Thoracic aorta (tissue), 2 donors: ENCODE results near the gene SNX33. TPM values are rescaled to one million over a fixed set of nuclear protein-coding genes. Genes with fewer than 3 reads are reported as not detected.

Experiments
- ATAC-seq: fragments of 150-250 bp; one replicate; pipeline ENCODE4 v1.8.0; 2017; ENCODE audit warnings: low read depth; ENCODE audit not compliant: insufficient number of reproducible peaks, low FRiP score
- DNase-seq: peaks from one replicate; pipeline ENCODE4 v3.0.0-alpha.2; 2020; ENCODE audit warnings: low spot score
- H3K27ac ChIP-seq, 2 donors: fragments of 200-600 bp; sonication (generic); 1 replicate in 1 of 2; 2 replicates in 1 of 2; pipeline ENCODE4 v1.5.1; 2016; ENCODE audit warnings: mild to moderate bottlenecking in 2 of 2, moderate library complexity in 2 of 2
- H3K27me3 ChIP-seq: fragments of 200-600 bp; sonication (generic); replicated peaks from 2 replicates; pipeline ENCODE4 v1.6.0; 2016; ENCODE audit warnings: mild to moderate bottlenecking; ENCODE audit not compliant: insufficient read depth
- H3K36me3 ChIP-seq: fragments of 200-600 bp; sonication (generic); one replicate; pipeline ENCODE4 v1.5.1; 2016
- H3K4me1 ChIP-seq, 2 donors: fragments of 200-600 bp; sonication (generic); 1 replicate in 1 of 2; 2 replicates in 1 of 2; pipeline versions ENCODE4 v1.5.1 to v1.6.0; 2016; ENCODE audit warnings: low read depth in 2 of 2, mild to moderate bottlenecking in 1 of 2; ENCODE audit not compliant: control insufficient read depth in 1 of 2
- H3K4me3 ChIP-seq: fragments of 200-600 bp; sonication (generic); 2 replicates; pipeline ENCODE4 v1.5.1; 2016; ENCODE audit warnings: mild to moderate bottlenecking
- H3K9me3 ChIP-seq: fragments of 200-600 bp; sonication (generic); 2 replicates; pipeline ENCODE4 v1.5.1; 2016
- total RNA-seq, 2 donors: library from RNA; depleted of rRNA; stranded (reverse); fragments of >200 nt; gene quantifications; one replicate each; pipeline versions ENCODE4 v1.1.0 to v1.2.3, GENCODE V29; 2016
- TF ChIP-seq, protein P1 (sequence below): fragments of 200-600 bp; sonication (generic); IDR thresholded peaks from one replicate; pipeline ENCODE4 v1.5.1; 2019; ENCODE audit warnings: antibody characterized with exemption

The SNX33 gene
- total RNA-seq, 2 donors from 2014 or later: 45.1 to 57.3 TPM

DNA sequence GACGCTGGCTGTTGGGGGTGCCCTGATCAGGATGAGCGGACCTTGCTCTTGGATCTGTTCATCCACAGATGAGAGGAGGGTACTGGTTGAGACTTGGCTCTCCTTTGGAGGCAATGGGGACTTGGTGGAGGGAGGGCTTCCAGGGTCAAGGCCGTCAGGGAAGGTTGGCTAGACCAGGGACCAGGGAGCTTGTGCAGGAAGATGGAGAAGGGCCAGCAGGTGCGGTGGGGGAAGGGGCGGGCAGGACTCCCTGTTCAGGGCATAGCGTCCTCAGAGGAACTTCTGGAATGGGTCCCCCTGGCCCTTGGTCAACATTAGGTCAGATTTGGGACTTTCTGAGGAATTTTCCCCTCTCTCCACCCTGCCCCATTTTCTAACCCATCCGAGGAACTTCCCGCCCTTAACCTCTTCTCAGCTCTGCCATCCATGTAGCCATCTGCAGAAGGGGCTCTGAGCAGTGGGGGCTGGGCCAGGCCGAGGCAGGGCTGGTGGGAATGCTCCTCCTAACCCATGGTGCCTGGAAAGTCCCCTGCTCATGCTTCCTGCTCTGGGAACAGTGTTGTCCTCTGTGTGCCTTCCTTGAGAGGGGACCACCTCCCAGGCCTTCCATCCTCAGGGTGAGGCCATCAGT is 11.5 kb downstream of the SNX33 start:
- ATAC-seq (no peak), DNase-seq (no peak)
- Histone ChIP-seq H3K27me3 (no peaks in the 10 kb centered on the region), H3K27ac (peak overlapping the region; percentile 98 to 99), H3K4me3 (no peak overlapping the region), H3K36me3 (peaks cover 21% of the 10 kb centered on the region), H3K9me3 (no peaks in the 10 kb centered on the region), H3K4me1 (peaks cover 40 to 83% of the 10 kb centered on the region in 2 donors)
- TF ChIP-seq, protein P1, sequence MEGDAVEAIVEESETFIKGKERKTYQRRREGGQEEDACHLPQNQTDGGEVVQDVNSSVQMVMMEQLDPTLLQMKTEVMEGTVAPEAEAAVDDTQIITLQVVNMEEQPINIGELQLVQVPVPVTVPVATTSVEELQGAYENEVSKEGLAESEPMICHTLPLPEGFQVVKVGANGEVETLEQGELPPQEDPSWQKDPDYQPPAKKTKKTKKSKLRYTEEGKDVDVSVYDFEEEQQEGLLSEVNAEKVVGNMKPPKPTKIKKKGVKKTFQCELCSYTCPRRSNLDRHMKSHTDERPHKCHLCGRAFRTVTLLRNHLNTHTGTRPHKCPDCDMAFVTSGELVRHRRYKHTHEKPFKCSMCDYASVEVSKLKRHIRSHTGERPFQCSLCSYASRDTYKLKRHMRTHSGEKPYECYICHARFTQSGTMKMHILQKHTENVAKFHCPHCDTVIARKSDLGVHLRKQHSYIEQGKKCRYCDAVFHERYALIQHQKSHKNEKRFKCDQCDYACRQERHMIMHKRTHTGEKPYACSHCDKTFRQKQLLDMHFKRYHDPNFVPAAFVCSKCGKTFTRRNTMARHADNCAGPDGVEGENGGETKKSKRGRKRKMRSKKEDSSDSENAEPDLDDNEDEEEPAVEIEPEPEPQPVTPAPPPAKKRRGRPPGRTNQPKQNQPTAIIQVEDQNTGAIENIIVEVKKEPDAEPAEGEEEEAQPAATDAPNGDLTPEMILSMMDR: no peak

DNA sequence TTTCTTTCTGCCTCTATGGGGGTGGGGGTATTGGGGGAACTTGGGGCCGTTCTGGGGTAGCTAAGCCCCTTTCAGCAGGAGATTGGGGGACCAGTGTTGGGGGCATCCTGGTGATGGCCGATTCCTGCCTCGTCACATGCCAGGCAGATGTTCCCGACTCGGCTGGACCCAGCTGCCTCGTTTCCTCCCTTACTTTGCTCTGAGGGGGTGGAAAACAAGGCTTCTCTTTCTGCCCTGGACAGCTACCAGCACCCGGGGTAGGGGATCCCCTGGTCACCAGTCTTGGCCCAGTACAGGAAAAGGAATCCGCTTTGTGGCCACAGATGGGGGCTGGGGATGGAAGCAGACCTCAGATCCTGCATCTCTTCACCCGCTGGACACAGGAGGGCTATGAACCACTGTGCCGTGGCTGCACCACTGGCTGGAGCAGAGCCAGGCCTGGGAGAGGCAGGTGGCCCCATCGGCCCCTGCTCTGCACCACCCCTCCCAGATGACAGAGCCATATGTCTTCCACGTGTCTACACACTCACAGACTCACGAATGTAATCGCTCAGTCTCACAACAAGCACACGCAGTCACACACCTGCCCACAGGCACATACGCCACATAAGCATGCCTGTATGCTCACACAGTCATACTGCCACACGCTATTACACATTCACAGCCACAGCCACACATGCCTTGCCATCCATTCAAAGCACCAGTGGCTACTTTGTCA is 12.4 kb downstream of the SNX33 start:
- TF ChIP-seq, protein P1: no peak
- peaks cover 21% of the 10 kb centered on the region for H3K36me3 ChIP-seq

GRCh38 chr15:75661100-75661755 is 13.5 kb downstream of the SNX33 start:
- H3K36me3 ChIP-seq: peaks cover 21% of the 10 kb centered on the region
- H3K9me3 ChIP-seq: no peaks in the 10 kb centered on the region
- TF ChIP-seq, protein P1: no peak
- peak overlapping the region; percentile 60 for H3K4me3 ChIP-seq
- ATAC-seq: peak; percentile 77
- peak; percentile 78 for DNase-seq
- H3K27ac ChIP-seq: peak overlapping the region; percentile 98 to 99
- H3K4me1 ChIP-seq: peaks cover 35 to 76% of the 10 kb centered on the region in 2 donors
- H3K27me3 ChIP-seq: no peaks in the 10 kb centered on the region

More for the DNA sequence above, 12.4 kb downstream of the SNX33 start:
- no peak for DNase-seq
- H3K27me3 ChIP-seq: no peaks in the 10 kb centered on the region
- peaks cover 31 to 78% of the 10 kb centered on the region in 2 donors for H3K4me1 ChIP-seq
- no peak overlapping the region for H3K4me3 ChIP-seq
- ATAC-seq: no peak
- H3K9me3 ChIP-seq: no peaks in the 10 kb centered on the region
- peak overlapping the region; percentile 98 to 99 for H3K27ac ChIP-seq

DNA sequence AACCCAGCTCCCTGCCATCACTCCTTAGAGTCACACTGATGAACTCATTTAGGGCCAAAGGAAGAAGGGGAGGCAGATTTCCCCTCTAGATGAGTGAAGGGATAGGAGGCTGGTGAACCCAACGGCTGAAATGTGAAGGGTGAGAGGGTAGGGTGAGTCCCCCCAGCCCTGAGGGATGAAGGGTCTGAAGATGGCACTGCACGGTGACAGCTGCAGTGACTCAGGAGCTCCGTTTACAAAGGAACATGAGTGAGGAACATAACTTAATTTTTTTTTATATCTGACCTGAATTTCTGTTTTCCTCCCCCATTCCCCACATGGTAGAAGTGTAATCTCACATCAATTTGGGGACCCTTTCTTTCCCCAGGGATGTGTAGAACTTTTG is 14.0 kb downstream of the SNX33 start:
- Histone ChIP-seq H3K27me3 (no peaks in the 10 kb centered on the region), H3K4me1 (peaks cover 39 to 78% of the 10 kb centered on the region in 2 donors), H3K4me3 (peak overlapping the region; percentile 60), H3K9me3 (no peaks in the 10 kb centered on the region), H3K36me3 (peaks cover 20% of the 10 kb centered on the region), H3K27ac (peak overlapping the region; percentile 98 to 99)
- ATAC-seq: no peak
- TF ChIP-seq, protein P1: no peak
- DNase-seq: no peak

- ATAC-seq: no peak
- peaks cover 7% of the 10 kb centered on the region for H3K36me3 ChIP-seq
- H3K9me3 ChIP-seq: no peaks in the 10 kb centered on the region
- H3K4me1 ChIP-seq: peaks cover 50 to 90% of the 10 kb centered on the region in 2 donors
- H3K4me3 ChIP-seq: no peak overlapping the region
- H3K27me3 ChIP-seq: no peaks in the 10 kb centered on the region
- peak overlapping the region; percentile 98 to 99 for H3K27ac ChIP-seq
- TF ChIP-seq, protein P1: no peak
- no peak for DNase-seq
These were observed 15.3 kb downstream of the SNX33 start for GRCh38 chr15:75662823-75663519.
